ENCODE data around the gene LRRFIP1. TPM values are rescaled to one million over a fixed set of nuclear protein-coding genes. Genes with fewer than 3 reads are reported as not detected.

Gene LRRFIP1
- polyA plus RNA-seq, 1 donor (not counting 4 experiments of a cell fraction or from before 2014, with no cell fraction given): 115 TPM

- dilution Hi-C loops (cut with MboI; ENCODE audit: extremely low pct_ligation_motif_present, low sequenced_read_pairs): no loop called here
- TF ChIP-seq EZH2 (IDR thresholded peaks at IDR 0.05; ENCODE audit: low read length) (no peak), CTCF (optimal IDR thresholded peaks at IDR 0.05 in 1 of 3, IDR thresholded peaks at IDR 0.05 in 1 of 3, conservative IDR thresholded peaks at IDR 0.05 in 1 of 3; ENCODE audit: extremely low read depth in 1 of 3, insufficient read depth in 2 of 3, low read length in 3 of 3) (no peak)
- Histone ChIP-seq H4K20me1 (ENCODE audit: control insufficient read depth, extremely low read depth, insufficient read depth, low read length) (no peaks in the 10 kb centered on the region), H3K9me3 (ENCODE audit: control insufficient read depth, low read depth, low read length) (no peaks in the 10 kb centered on the region), H3K79me2 (ENCODE audit: control insufficient read depth, insufficient read depth, low read length) (no peaks in the 10 kb centered on the region), H3K36me3 (ENCODE audit: control insufficient read depth in 2 of 2, extremely low read depth in 1 of 2, insufficient read depth in 2 of 2, low read length in 2 of 2) (no peaks in the 10 kb centered on the region), H3K4me2 (ENCODE audit: control insufficient read depth, extremely low read depth, insufficient read depth, low read depth, low read length) (no peak overlapping the region), H3K9ac (ENCODE audit: control insufficient read depth, extremely low read depth, insufficient read depth, low read length) (no peak overlapping the region), H3K4me1 (ENCODE audit: control insufficient read depth, extremely low read depth, insufficient read depth, low read length) (no peaks in the 10 kb centered on the region), H2AFZ (ENCODE audit: control insufficient read depth, low read length) (no peak overlapping the region), H3K27me3 (ENCODE audit: control insufficient read depth, extremely low read depth, insufficient read depth, low read length) (peaks cover 8% of the 10 kb centered on the region), H3K9me1 (ENCODE audit: control insufficient read depth, extremely low read depth, insufficient read depth, low read length) (no peaks in the 10 kb centered on the region), H3K4me3 (ENCODE audit: control insufficient read depth in 2 of 3, extremely low read depth in 1 of 3, insufficient read depth in 2 of 3, low read depth in 1 of 3, low read length in 3 of 3) (no peak overlapping the region), H3K27ac (ENCODE audit: control insufficient read depth, insufficient read depth, low read length) (no peak overlapping the region)
- FAIRE-seq (no peak), DNase-seq (ENCODE audit: low read depth, low spot score) (no peak)
Observed at GRCh38 chr2:237636578-237636977, 9.2 kb downstream of the LRRFIP1 start.

- Histone ChIP-seq H3K27ac (ENCODE audit: control insufficient read depth, insufficient read depth, low read length) (no peak overlapping the region), H3K4me1 (ENCODE audit: control insufficient read depth, extremely low read depth, insufficient read depth, low read length) (no peaks in the 10 kb centered on the region), H3K4me2 (ENCODE audit: control insufficient read depth, extremely low read depth, insufficient read depth, low read depth, low read length) (no peak overlapping the region), H3K36me3 (ENCODE audit: control insufficient read depth in 2 of 2, extremely low read depth in 1 of 2, insufficient read depth in 2 of 2, low read length in 2 of 2) (no peaks in the 10 kb centered on the region), H3K9me1 (ENCODE audit: control insufficient read depth, extremely low read depth, insufficient read depth, low read length) (no peaks in the 10 kb centered on the region), H3K4me3 (ENCODE audit: control insufficient read depth in 2 of 3, extremely low read depth in 1 of 3, insufficient read depth in 2 of 3, low read depth in 1 of 3, low read length in 3 of 3) (no peak overlapping the region), H3K79me2 (ENCODE audit: control insufficient read depth, insufficient read depth, low read length) (no peaks in the 10 kb centered on the region), H3K9me3 (ENCODE audit: control insufficient read depth, low read depth, low read length) (no peaks in the 10 kb centered on the region), H3K27me3 (ENCODE audit: control insufficient read depth, extremely low read depth, insufficient read depth, low read length) (peaks cover 7% of the 10 kb centered on the region), H3K9ac (ENCODE audit: control insufficient read depth, extremely low read depth, insufficient read depth, low read length) (no peak overlapping the region), H4K20me1 (ENCODE audit: control insufficient read depth, extremely low read depth, insufficient read depth, low read length) (no peaks in the 10 kb centered on the region), H2AFZ (ENCODE audit: control insufficient read depth, low read length) (no peak overlapping the region)
- dilution Hi-C loops (cut with MboI; ENCODE audit: extremely low pct_ligation_motif_present, low sequenced_read_pairs): no loop called here
- TF ChIP-seq EZH2 (IDR thresholded peaks at IDR 0.05; ENCODE audit: low read length): no peak
- no peak for TF ChIP-seq CTCF (optimal IDR thresholded peaks at IDR 0.05 in 1 of 3, IDR thresholded peaks at IDR 0.05 in 1 of 3, conservative IDR thresholded peaks at IDR 0.05 in 1 of 3; ENCODE audit: extremely low read depth in 1 of 3, insufficient read depth in 2 of 3, low read length in 3 of 3)
- DNase-seq (ENCODE audit: low read depth, low spot score): no peak
- FAIRE-seq: no peak
Observed at GRCh38 chr2:237637429-237638135, 10.2 kb downstream of the LRRFIP1 start.
